K562 (cell line): ENCODE results near the gene ZNF22. TPM values are rescaled to one million over a fixed set of nuclear protein-coding genes. Genes with fewer than 3 reads are reported as not detected.

Experiments
- ATAC-seq: fragments of 200-7000 bp; cut with Tn5 transposase; 3 replicates; pipeline ENCODE4 v1.9.1; 2020; ENCODE audit warnings: moderate library complexity
- BruUV-seq: library from RNA; stranded (reverse); fragments of 400-500 nt; replicated peaks from 2 replicates; lab custom pipeline; 2021; lab: Mats Ljungman, UMichigan
- CTCF ChIA-PET: fragments of 300-600 bp; formaldehyde crosslinking; extraction: SDS; loops from one replicate; lab custom pipeline; 2021; ENCODE audit warnings: low intra/inter-chr PET ratio; lab: Yijun Ruan, JAX
- POLR2A ChIA-PET: fragments of 300-600, 350-650 bp; sonication (Branson Sonifier 250); formaldehyde crosslinking; extraction: SDS; loops from one replicate; lab custom pipeline; 2021; ENCODE audit warnings: antibody characterized with exemption, inconsistent platforms; lab: Yijun Ruan, JAX
- DNase-seq, 4 experiments: peaks; one replicate each; pipeline versions ENCODE4 v3.0.0 to v3.0.0-alpha.2; 2011 to 2018; ENCODE audit warnings: low spot score in 3 of 4, mixed read lengths in 3 of 4; ENCODE audit errors: extremely low read depth in 1 of 4
- FAIRE-seq: peaks from 2 replicates; lab custom pipeline; 2011; peaks lifted over from hg19 to GRCh38; lab: Jason Lieb, UNC
- H2AFZ ChIP-seq: 2 replicates; pipeline ENCODE4 v1.6.0; 2011; ENCODE audit warnings: low read depth, low read length, control low read depth, inconsistent platforms
- H3K27ac ChIP-seq: fragments of 200-600 bp; 3 replicates; pipeline ENCODE4 v1.8.0; 2011; ENCODE audit warnings: low read depth, mild to moderate bottlenecking, control low read depth, inconsistent platforms, low read length, moderate library complexity, mixed read lengths; ENCODE audit errors: extremely low read depth
- H3K27me3 ChIP-seq, 2 experiments: fragments of 300-600 bp in 1 of 2; 2 replicates in 1 of 2; 3 replicates in 1 of 2; pipeline versions ENCODE4 v1.6.0 to v1.8.0; 2011; ENCODE audit warnings: inconsistent platforms in 2 of 2, low read length in 2 of 2, mild to moderate bottlenecking in 1 of 2, mixed read lengths in 1 of 2, moderate library complexity in 1 of 2; ENCODE audit not compliant: control insufficient read depth in 2 of 2, insufficient read depth in 2 of 2
- H3K36me3 ChIP-seq: fragments of 300-600 bp; 3 replicates; pipeline ENCODE4 v1.8.0; 2011; ENCODE audit warnings: mild to moderate bottlenecking, low read length, inconsistent platforms; ENCODE audit not compliant: control insufficient read depth, insufficient read depth
- H3K4me1 ChIP-seq, 2 experiments: fragments of 200-600 bp in 1 of 2; replicated peaks in 1 of 2; 2 replicates in 1 of 2; 3 replicates in 1 of 2; pipeline versions ENCODE4 v1.5.1 to v1.8.0; 2011; ENCODE audit warnings: inconsistent platforms in 2 of 2, low read length in 2 of 2, mild to moderate bottlenecking in 1 of 2, mixed read lengths in 1 of 2, moderate library complexity in 1 of 2; ENCODE audit not compliant: control insufficient read depth in 2 of 2, insufficient read depth in 2 of 2
- H3K4me2 ChIP-seq: 2 replicates; pipeline ENCODE4 v1.6.1; 2011; ENCODE audit warnings: low read length, control low read depth, inconsistent platforms, mixed read lengths; ENCODE audit not compliant: insufficient read depth
- H3K4me3 ChIP-seq: fragments of 200-600 bp; sonication (generic), shearing (Covaris generic); 2 replicates; pipeline ENCODE4 v1.5.1; 2016; ENCODE audit warnings: control low read depth, inconsistent platforms
- H3K79me2 ChIP-seq: fragments of 200-600 bp; 3 replicates; pipeline ENCODE4 v1.8.0; 2011; ENCODE audit warnings: low read length, inconsistent platforms; ENCODE audit not compliant: control insufficient read depth, insufficient read depth
- H3K9ac ChIP-seq, 2 experiments: 2 replicates each; pipeline versions ENCODE4 v1.6.0 to v1.6.1; 2011; ENCODE audit warnings: low read depth in 2 of 2, low read length in 2 of 2, control low read depth in 1 of 2, inconsistent platforms in 1 of 2, mild to moderate bottlenecking in 1 of 2, mixed read lengths in 1 of 2; ENCODE audit not compliant: insufficient read depth in 1 of 2
- H3K9me1 ChIP-seq: one replicate; pipeline ENCODE4 v1.6.0; 2011; ENCODE audit warnings: inconsistent platforms, mild to moderate bottlenecking, low read length, moderate library complexity; ENCODE audit not compliant: control insufficient read depth, insufficient read depth
- H3K9me3 ChIP-seq: replicated peaks from 2 replicates; pipeline ENCODE4 v1.5.1; 2011; ENCODE audit warnings: low read depth, low read length, inconsistent platforms; ENCODE audit not compliant: control insufficient read depth, insufficient read depth
- H4K20me1 ChIP-seq: replicated peaks from 2 replicates; pipeline ENCODE4 v1.6.1; 2011; ENCODE audit warnings: low read length, inconsistent platforms, mixed read lengths; ENCODE audit not compliant: control insufficient read depth, insufficient read depth
- ATF6 ChIP-seq: sonication (generic); formaldehyde crosslinking; IDR thresholded peaks from 2 replicates; pipeline ENCODE4 v1.4.0; 2020; ENCODE audit warnings: mild to moderate bottlenecking, missing genetic modification reagents
- BRD4 ChIP-seq: fragments of 200-600 bp; sonication (generic); IDR thresholded peaks from 2 replicates; pipeline ENCODE4 v1.6.1; 2017; ENCODE audit warnings: inconsistent platforms
- CREBBP ChIP-seq: IDR thresholded peaks from one replicate; pipeline ENCODE4 v1.6.1; 2012; ENCODE audit warnings: low read depth, mild to moderate bottlenecking, control low read depth, inconsistent platforms, low read length
- EHMT2 ChIP-seq: fragments of 450-650 bp; IDR thresholded peaks from 2 replicates; pipeline ENCODE4 v1.6.1; 2018; ENCODE audit warnings: antibody characterized with exemption
- EP300 ChIP-seq: IDR thresholded peaks from 2 replicates; pipeline ENCODE4 v1.6.1; 2012; ENCODE audit warnings: low read length, improper control_type of control experiment
- HMGN3 ChIP-seq: IDR thresholded peaks from 2 replicates; pipeline ENCODE4 v1.6.1; 2011; ENCODE audit warnings: borderline replicate concordance, low read depth, mild to moderate bottlenecking, mixed read lengths, low read length; ENCODE audit not compliant: insufficient read length; ENCODE audit errors: extremely low read depth
- HNRNPLL ChIP-seq: fragments of 200-400 bp; formaldehyde crosslinking; IDR thresholded peaks from 2 replicates; pipeline ENCODE4 v1.6.1; 2017; ENCODE audit warnings: low read length, low read depth, mild to moderate bottlenecking; ENCODE audit not compliant: poor library complexity, severe bottlenecking
- KAT7 ChIP-seq: sonication (generic); formaldehyde crosslinking; IDR thresholded peaks from 2 replicates; pipeline ENCODE4 v1.8.0; 2022; ENCODE audit warnings: missing genetic modification reagents, mild to moderate bottlenecking, borderline replicate concordance
- MCM5 ChIP-seq: fragments of 450-650 bp; IDR thresholded peaks from 2 replicates; pipeline ENCODE4 v1.6.1; 2016; ENCODE audit warnings: low read depth
- MCM7 ChIP-seq, 2 experiments: fragments of 450-650 bp; IDR thresholded peaks; 2 replicates each; pipeline ENCODE4 v1.6.1; 2016 to 2018
- MEF2A ChIP-seq: IDR thresholded peaks from 2 replicates; pipeline ENCODE4 v1.6.1; 2011; ENCODE audit warnings: low read depth, mild to moderate bottlenecking, low read length, moderate library complexity; ENCODE audit not compliant: control insufficient read depth
- RUNX1 ChIP-seq: sonication (generic); IDR thresholded peaks from 2 replicates; pipeline ENCODE4 v1.6.1; 2016; ENCODE audit warnings: antibody characterized with exemption, low read depth
- SRSF3 ChIP-seq: fragments of 200-400 bp; formaldehyde crosslinking; IDR thresholded peaks from 2 replicates; pipeline ENCODE4 v1.6.1; 2016; ENCODE audit warnings: mild to moderate bottlenecking, low read length, moderate library complexity; ENCODE audit not compliant: insufficient read depth
- TAF9B ChIP-seq: fragments of 450-650 bp; IDR thresholded peaks from 2 replicates; pipeline ENCODE4 v1.6.1; 2018; ENCODE audit warnings: mild to moderate bottlenecking; ENCODE audit not compliant: partially characterized antibody
- VEZF1 ChIP-seq: fragments of 200-800 bp; sonication (Bioruptor generic); IDR thresholded peaks from 2 replicates; pipeline ENCODE4 v1.6.1; 2017; ENCODE audit warnings: missing genetic modification characterization, missing compliant biosample characterization
- ZNF174 ChIP-seq: fragments of 250-450 bp; sonication (Bioruptor Pico); IDR thresholded peaks from 2 replicates; pipeline ENCODE4 v1.4.0; 2020; ENCODE audit warnings: mild to moderate bottlenecking
- in situ Hi-C: fragments of 300-500 bp; cut with MboI; formaldehyde crosslinking; loops from 4 replicates; pipeline ENCODE4 v1.15.0; 2018; ENCODE audit warnings: inconsistent platforms, mixed read lengths
- intact Hi-C: fragments of 100-400 bp; cut with micrococcal nuclease; formaldehyde crosslinking; loops from 2 replicates; pipeline ENCODE4 v1.14.2; 2022
- polyA plus RNA-seq, 8 experiments: library from polyadenylated mRNA; depleted of rRNA in 4 of 8; stranded (reverse) in 5 of 8; unstranded in 3 of 8; fragments of >200 nt; fragmentation: Nextera tagmentation in 2 of 8; fragmentation: Illumina TruSeq in 1 of 8; extraction: Ambion mirVana in 2 of 8; extraction: Trizol in 1 of 8; gene quantifications; 2 replicates each; pipeline versions ENCODE4 v1.2.1 to v1.2.3, GENCODE V29; 2011 to 2014; ENCODE audit warnings: inconsistent platforms in 1 of 8, missing spikeins in 1 of 8
- total RNA-seq, 7 experiments: library from RNA; depleted of rRNA in 6 of 7; stranded (reverse); fragments of >200 nt in 6 of 7; fragmentation: Illumina TruSeq in 2 of 7; extraction: Trizol in 2 of 7; gene quantifications; 2 replicates each; pipeline versions ENCODE4 v1.2.1 to v1.2.3, GENCODE V29; 2011 to 2021; ENCODE audit warnings: low replicate concordance in 1 of 7
- TF ChIP-seq, protein P1 (sequence below): fragments of 250-450 bp; sonication (Bioruptor Pico); IDR thresholded peaks from 2 replicates; pipeline ENCODE4 v1.5.0; 2020; ENCODE audit warnings: mild to moderate bottlenecking
- TF ChIP-seq, protein P2 (sequence below), 2 experiments: fragments of 450-650 bp in 1 of 2; sonication (generic) in 1 of 2; formaldehyde crosslinking in 1 of 2; IDR thresholded peaks in 1 of 2; conservative IDR thresholded peaks in 1 of 2; 2 replicates each; pipeline versions ENCODE4 v1.6.1 to v1.8.1; 2016 to 2023; ENCODE audit warnings: mild to moderate bottlenecking in 2 of 2, moderate library complexity in 2 of 2, inconsistent platforms in 1 of 2, missing genetic modification reagents in 1 of 2

The ZNF22 gene
- total and polyA plus RNA-seq, 9 of the 15 experiments (the other 6 are each of a cell fraction or from before 2014, with no cell fraction given), result 36.2 to 98.7 (median 51.2) TPM

DNA sequence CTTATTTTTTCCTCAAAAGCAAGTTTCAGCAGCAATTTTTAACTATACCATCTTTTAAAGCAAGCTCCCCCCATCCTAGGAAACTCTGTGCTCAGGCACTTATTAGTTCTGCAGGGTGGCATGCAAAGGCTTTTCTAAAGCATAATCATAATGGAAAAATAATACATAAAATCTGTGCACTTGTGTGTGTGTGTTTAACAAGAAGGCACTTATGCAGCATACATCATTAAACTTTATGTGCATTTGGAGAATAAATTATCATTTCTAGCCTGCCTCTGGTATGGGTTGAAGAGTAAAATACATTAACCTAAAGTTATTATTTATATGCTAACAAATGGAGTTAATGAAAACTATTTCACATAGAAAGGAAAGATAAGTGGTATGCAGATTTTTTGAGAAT, 46.7 kb upstream of the ZNF22 start:
- intact Hi-C loops, result no loop called here
- no peak overlapping the region for H3K9ac ChIP-seq
- peaks cover under 1 to 7% of the 10 kb centered on the region in 2 experiments; a peak in 3 of 5 replicates for H3K4me1 ChIP-seq
- no peak overlapping the region for H3K27ac ChIP-seq
- peaks cover 22 to 36% of the 10 kb centered on the region in 2 experiments; a peak in 4 of 5 replicates for H3K27me3 ChIP-seq
- H3K9me3 ChIP-seq, result no peaks in the 10 kb centered on the region
- H3K9me1 ChIP-seq, result no peaks in the 10 kb centered on the region
- no peak for DNase-seq
- in situ Hi-C loops, result no loop called here
- FAIRE-seq, result no peak
- ChIA-PET POLR2A (no interaction called here), CTCF (no interaction called here)
- no peak overlapping the region for H3K4me3 ChIP-seq
- no peak overlapping the region for H2AFZ ChIP-seq
- H4K20me1 ChIP-seq, result no peaks in the 10 kb centered on the region
- no peaks in the 10 kb centered on the region for H3K36me3 ChIP-seq
- BruUV-seq, result no TSS peak
- no peak overlapping the region for H3K4me2 ChIP-seq
- no peaks in the 10 kb centered on the region for H3K79me2 ChIP-seq
- ATAC-seq, result no peak
- TF ChIP-seq, protein P1, sequence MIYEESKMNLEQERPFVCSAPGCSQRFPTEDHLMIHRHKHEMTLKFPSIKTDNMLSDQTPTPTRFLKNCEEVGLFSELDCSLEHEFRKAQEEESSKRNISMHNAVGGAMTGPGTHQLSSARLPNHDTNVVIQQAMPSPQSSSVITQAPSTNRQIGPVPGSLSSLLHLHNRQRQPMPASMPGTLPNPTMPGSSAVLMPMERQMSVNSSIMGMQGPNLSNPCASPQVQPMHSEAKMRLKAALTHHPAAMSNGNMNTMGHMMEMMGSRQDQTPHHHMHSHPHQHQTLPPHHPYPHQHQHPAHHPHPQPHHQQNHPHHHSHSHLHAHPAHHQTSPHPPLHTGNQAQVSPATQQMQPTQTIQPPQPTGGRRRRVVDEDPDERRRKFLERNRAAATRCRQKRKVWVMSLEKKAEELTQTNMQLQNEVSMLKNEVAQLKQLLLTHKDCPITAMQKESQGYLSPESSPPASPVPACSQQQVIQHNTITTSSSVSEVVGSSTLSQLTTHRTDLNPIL (CRISPR knock-in tag), result no peak
- TF ChIP-seq HNRNPLL (no peak), CREBBP (no peak), EP300 (no peak), BRD4 (no peak), MCM5 (no peak), KAT7 (no peak), ATF6 (CRISPR knock-in tag) (no peak), RUNX1 (no peak), TAF9B (no peak), MCM7 (IDR thresholded peaks at IDR 0.05) (no peak), HMGN3 (no peak), ZNF174 (CRISPR knock-in tag) (no peak), MEF2A (no peak), SRSF3 (no peak), EHMT2 (no peak), VEZF1 (CRISPR knock-in tag) (no peak)
- TF ChIP-seq, protein P2, sequence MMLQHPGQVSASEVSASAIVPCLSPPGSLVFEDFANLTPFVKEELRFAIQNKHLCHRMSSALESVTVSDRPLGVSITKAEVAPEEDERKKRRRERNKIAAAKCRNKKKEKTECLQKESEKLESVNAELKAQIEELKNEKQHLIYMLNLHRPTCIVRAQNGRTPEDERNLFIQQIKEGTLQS (IDR thresholded peaks at IDR 0.05), result no peak
- TF ChIP-seq, protein P2 (CRISPR knock-in tag; conservative IDR thresholded peaks at IDR 0.05), result no peak
